GM21515 (cell line): ENCODE measurements around the gene ZNRF1.
"Not testable (repeated sequence)": the region's sequence is repeated elsewhere in the genome, so short reads cannot be mapped to it uniquely, and the experiment has no call there.

ENCODE experiments used
- ATAC-seq: cut with Tn5 transposase; IDR thresholded peaks from one replicate; pipeline ENCODE4 v1.9.1; 2021; ENCODE audit not compliant: unreplicated experiment

The ZNRF1 gene

GRCh38 chr16:75111514-75111940 lies 112.7 kb downstream of the ZNRF1 start:
- no peak for ATAC-seq

- no peak for ATAC-seq
These were observed 113.3 kb downstream of the ZNRF1 start for GRCh38 chr16:75111961-75112733.

- no peak for ATAC-seq
These were observed 114.1 kb downstream of the ZNRF1 start for GRCh38 chr16:75112734-75113491.

GRCh38 chr16:75113541-75114121 lies 114.8 kb downstream of the ZNRF1 start:
- no peak for ATAC-seq

- no peak for ATAC-seq
These were observed 115.5 kb downstream of the ZNRF1 start for GRCh38 chr16:75114179-75114945.

- no peak for ATAC-seq
These were observed 116.4 kb downstream of the ZNRF1 start for GRCh38 chr16:75114946-75115825.

- ATAC-seq = no peak
These were observed 117.5 kb downstream of the ZNRF1 start, which contains the start of gene LDHD for GRCh38 chr16:75116081-75116910. Gene LDHD (minus strand): TSS chr16:75116780. CDS start chr16:75116720, 60 bp downstream.

- ATAC-seq = no peak
These were observed 118.1 kb downstream of the ZNRF1 start for GRCh38 chr16:75116911-75117245.

GRCh38 chr16:75118943-75119539 lies 120.2 kb downstream of the ZNRF1 start:
- no peak for ATAC-seq

GRCh38 chr16:75120253-75120652 lies 121.4 kb downstream of the ZNRF1 start:
- ATAC-seq = no peak

- no peak for ATAC-seq
These were observed 123.2 kb downstream of the ZNRF1 start for GRCh38 chr16:75121949-75122568.

GRCh38 chr16:75122609-75123008 lies 123.8 kb downstream of the ZNRF1 start:
- no peak for ATAC-seq

- ATAC-seq = no peak
These were observed 129.0 kb downstream of the ZNRF1 start for GRCh38 chr16:75127713-75128415.

- not testable (repeated sequence) for ATAC-seq
These were observed 130.8 kb downstream of the ZNRF1 start for GRCh38 chr16:75129421-75130149.

- no peak for ATAC-seq
These were observed 131.4 kb downstream of the ZNRF1 start for GRCh38 chr16:75130150-75130771.

GRCh38 chr16:75131081-75131480 lies 132.3 kb downstream of the ZNRF1 start:
- no peak for ATAC-seq

GRCh38 chr16:75138233-75138632 lies 139.4 kb downstream of the ZNRF1 start:
- no peak for ATAC-seq
